ENCODE data around the gene NRAP. TPM values are rescaled to one million over a fixed set of nuclear protein-coding genes. Genes with fewer than 3 reads are reported as not detected.

Gene NRAP
- total and polyA plus RNA-seq, 7 experiments from 2014 or later = not detected

DNA sequence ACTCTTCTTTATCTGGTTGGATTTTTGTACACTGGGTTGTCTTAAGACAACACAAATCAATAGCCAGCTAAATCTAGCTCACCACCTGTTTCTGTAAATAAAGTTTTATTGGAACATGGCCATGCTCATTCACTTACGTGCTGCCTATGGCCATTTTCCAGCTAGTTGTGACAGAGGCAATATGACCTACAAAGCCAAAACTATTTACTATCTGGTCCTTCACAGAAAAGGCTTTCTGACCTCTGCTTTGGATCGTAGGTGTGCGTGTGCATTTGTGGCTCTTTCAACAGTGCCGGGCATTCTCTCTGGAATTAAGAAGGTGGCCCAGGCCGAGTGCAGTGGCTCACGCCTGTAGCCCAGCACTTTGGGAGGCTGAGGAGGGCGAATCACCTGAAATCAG lies 45.5 kb downstream of the NRAP start:
- Histone ChIP-seq H3K9me3 (ENCODE audit: control insufficient read depth in 2 of 3, low read length in 3 of 3) (no peaks in the 10 kb centered on the region), H3K4me3 (ENCODE audit: low read length) (no peak overlapping the region), H3K27ac (ENCODE audit: low read depth, low read length) (no peak overlapping the region), H3K27me3 (ENCODE audit: control insufficient read depth in 2 of 2, insufficient read depth in 2 of 2, low read length in 2 of 2) (peaks cover 0 to 3% of the 10 kb centered on the region in 2 donors), H3K36me3 (ENCODE audit: control insufficient read depth in 2 of 3, insufficient read depth in 3 of 3, low read length in 3 of 3) (no peaks in the 10 kb centered on the region), H3K4me1 (ENCODE audit: control insufficient read depth in 2 of 2, insufficient read depth in 2 of 2, low read length in 2 of 2) (no peaks in the 10 kb centered on the region)
- Mint-ChIP-seq H3K4me3 (no peak overlapping the region), H3K27me3 (peaks cover 32 to 63% (median 50%) of the 10 kb centered on the region in 5 donors), H3K4me1 (no peaks in the 10 kb centered on the region), H3K27ac (no peak overlapping the region), H3K36me3 (no peaks in the 10 kb centered on the region), H3K9me3 (peaks cover 0 to 2% (median 0%) of the 10 kb centered on the region in 11 donors)
- DNase-seq = no peak
- intact Hi-C loops (cut with micrococcal nuclease) = no loop called here
- ATAC-seq = no peak
- POLR2A ChIA-PET = no interaction called here
- CTCF ChIA-PET = no interaction called here

DNA sequence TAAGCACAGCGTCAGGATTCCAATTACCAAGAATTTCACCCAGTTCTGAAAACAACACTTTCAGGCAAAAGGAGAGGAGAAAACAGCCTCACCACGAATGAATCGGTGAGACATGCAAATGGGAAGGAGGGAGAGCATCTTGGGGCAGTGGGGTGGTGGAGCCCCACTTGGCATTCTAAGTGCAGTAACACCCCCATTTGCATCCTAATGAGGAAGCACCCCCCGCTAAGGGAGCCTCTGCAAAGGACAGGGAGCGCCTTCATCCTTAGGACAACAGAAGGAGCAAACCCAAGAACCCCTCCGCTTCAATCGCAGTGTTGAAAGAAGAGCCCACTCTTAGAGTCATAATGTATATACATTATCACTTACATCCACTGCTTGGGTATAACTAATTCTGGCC lies 46.8 kb downstream of the NRAP start:
- ATAC-seq = no peak
- peaks cover 0 to 2% (median 0%) of the 10 kb centered on the region in 11 donors for H3K9me3 Mint-ChIP-seq
- Histone ChIP-seq H3K4me1 (ENCODE audit: control insufficient read depth in 2 of 2, insufficient read depth in 2 of 2, low read length in 2 of 2) (no peaks in the 10 kb centered on the region), H3K36me3 (ENCODE audit: control insufficient read depth in 2 of 3, insufficient read depth in 3 of 3, low read length in 3 of 3) (no peaks in the 10 kb centered on the region), H3K27ac (ENCODE audit: low read depth, low read length) (no peak overlapping the region), H3K4me3 (ENCODE audit: low read length) (no peak overlapping the region), H3K9me3 (ENCODE audit: control insufficient read depth in 2 of 3, low read length in 3 of 3) (no peaks in the 10 kb centered on the region), H3K27me3 (ENCODE audit: control insufficient read depth in 2 of 2, insufficient read depth in 2 of 2, low read length in 2 of 2) (no peaks in the 10 kb centered on the region)
- H3K36me3 Mint-ChIP-seq = no peaks in the 10 kb centered on the region
- ChIA-PET CTCF (no interaction called here), POLR2A (no interaction called here)
- H3K4me1 Mint-ChIP-seq = no peaks in the 10 kb centered on the region
- intact Hi-C loops (cut with micrococcal nuclease) = no loop called here
- H3K27me3 Mint-ChIP-seq = peaks cover 32 to 71% (median 51%) of the 10 kb centered on the region in 5 donors
- H3K27ac Mint-ChIP-seq = no peak overlapping the region
- H3K4me3 Mint-ChIP-seq = no peak overlapping the region
- no peak for DNase-seq

DNA sequence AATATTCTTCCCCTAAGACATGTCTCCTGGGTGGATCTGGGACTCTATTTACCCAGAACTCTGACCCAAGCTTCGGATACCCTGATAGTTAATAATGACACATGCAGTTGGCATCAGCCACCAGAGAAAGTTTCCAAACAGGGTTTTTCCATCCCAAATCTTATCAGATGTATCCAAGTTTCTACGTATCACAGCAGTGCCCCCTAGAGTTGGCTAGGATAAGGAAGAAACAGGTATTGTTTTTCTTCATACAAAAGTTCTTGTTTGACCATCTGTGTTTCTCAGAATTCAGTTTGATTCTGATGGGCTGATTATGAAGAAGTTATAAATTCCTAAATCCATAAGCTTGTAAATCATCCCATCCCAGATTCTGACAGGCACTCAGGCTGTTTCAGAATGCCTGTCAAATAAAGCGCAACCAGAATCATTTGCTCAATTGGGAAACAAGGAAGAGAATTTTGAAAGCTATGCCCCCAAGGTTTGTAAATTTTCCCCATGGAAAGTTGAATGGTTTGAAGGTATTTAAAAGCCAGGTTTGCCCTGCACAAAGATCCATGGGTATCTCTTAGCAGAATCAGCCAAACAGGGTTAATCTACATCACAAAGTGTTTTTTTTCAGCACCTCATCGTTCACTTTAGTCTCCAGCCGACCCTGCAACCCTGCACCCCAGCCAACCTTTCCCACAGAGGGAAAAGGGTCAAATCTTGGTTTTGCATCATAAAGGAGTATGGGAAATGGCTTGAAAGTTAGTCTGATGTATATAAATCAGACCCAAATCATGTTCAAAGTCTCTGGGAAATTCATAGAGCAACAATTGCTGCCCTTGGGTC lies 47.4 kb downstream of the NRAP start:
- ATAC-seq (no peak), DNase-seq (no peak)
- no peak overlapping the region for H3K4me3 Mint-ChIP-seq
- H3K4me1 ChIP-seq (ENCODE audit: control insufficient read depth in 2 of 2, insufficient read depth in 2 of 2, low read length in 2 of 2) = no peaks in the 10 kb centered on the region
- ChIA-PET CTCF (no interaction called here), POLR2A (no interaction called here)
- H3K27me3 ChIP-seq (ENCODE audit: control insufficient read depth in 2 of 2, insufficient read depth in 2 of 2, low read length in 2 of 2) = no peaks in the 10 kb centered on the region
- no peak overlapping the region for H3K27ac Mint-ChIP-seq
- no peaks in the 10 kb centered on the region for H3K9me3 ChIP-seq (ENCODE audit: control insufficient read depth in 2 of 3, low read length in 3 of 3)
- H3K27me3 Mint-ChIP-seq = peaks cover 32 to 71% (median 51%) of the 10 kb centered on the region in 5 donors
- H3K27ac ChIP-seq (ENCODE audit: low read depth, low read length) = no peak overlapping the region
- peaks cover 0 to 2% (median 0%) of the 10 kb centered on the region in 11 donors for H3K9me3 Mint-ChIP-seq
- H3K4me1 Mint-ChIP-seq = no peaks in the 10 kb centered on the region
- H3K4me3 ChIP-seq (ENCODE audit: low read length) = no peak overlapping the region
- intact Hi-C loops (cut with micrococcal nuclease) = no loop called here
- no peaks in the 10 kb centered on the region for H3K36me3 ChIP-seq (ENCODE audit: control insufficient read depth in 2 of 3, insufficient read depth in 3 of 3, low read length in 3 of 3)
- H3K36me3 Mint-ChIP-seq = no peaks in the 10 kb centered on the region

DNA sequence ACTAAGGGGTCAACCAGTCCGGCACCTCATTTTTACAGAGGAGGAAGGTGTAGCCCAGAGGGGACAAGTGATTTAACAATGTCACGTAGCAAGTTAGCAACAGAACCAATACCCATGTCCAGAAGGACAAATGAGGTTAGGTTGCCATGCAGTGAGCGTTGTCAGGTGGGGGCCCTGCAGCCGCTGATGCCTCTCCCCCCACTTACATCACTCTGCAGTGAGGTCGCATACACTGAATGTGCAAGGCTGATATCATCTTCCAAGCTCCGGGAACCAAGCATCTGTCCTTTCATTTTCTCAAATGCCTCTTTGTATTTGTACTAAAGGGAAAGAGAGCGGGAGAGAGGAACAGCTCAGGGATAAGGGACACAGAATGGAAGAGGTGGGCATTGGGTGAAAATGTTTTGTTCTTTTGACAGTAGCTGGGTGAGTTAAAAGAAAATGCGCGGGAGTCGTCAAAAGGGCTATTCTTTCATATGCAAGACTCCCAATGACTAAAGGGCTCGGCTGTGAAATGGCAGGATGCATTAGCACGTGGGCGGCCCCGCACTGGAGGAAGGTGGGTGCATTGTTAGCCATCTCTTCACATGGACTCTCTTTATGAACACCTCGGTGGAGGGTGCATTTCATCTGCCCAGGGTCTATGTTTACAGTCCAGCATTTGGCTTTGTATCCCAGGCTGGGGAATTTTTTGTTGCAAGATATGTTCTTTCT lies 49.7 kb downstream of the NRAP start:
- ATAC-seq (no peak), DNase-seq (no peak)
- Histone ChIP-seq H3K36me3 (ENCODE audit: control insufficient read depth in 2 of 3, insufficient read depth in 3 of 3, low read length in 3 of 3) (no peaks in the 10 kb centered on the region), H3K4me1 (ENCODE audit: control insufficient read depth in 2 of 2, insufficient read depth in 2 of 2, low read length in 2 of 2) (no peaks in the 10 kb centered on the region), H3K27me3 (ENCODE audit: control insufficient read depth in 2 of 2, insufficient read depth in 2 of 2, low read length in 2 of 2) (no peaks in the 10 kb centered on the region), H3K4me3 (ENCODE audit: low read length) (no peak overlapping the region), H3K27ac (ENCODE audit: low read depth, low read length) (no peak overlapping the region), H3K9me3 (ENCODE audit: control insufficient read depth in 2 of 3, low read length in 3 of 3) (no peaks in the 10 kb centered on the region)
- H3K27me3 Mint-ChIP-seq = peaks cover 34 to 56% (median 37%) of the 10 kb centered on the region in 5 donors
- H3K4me1 Mint-ChIP-seq = no peaks in the 10 kb centered on the region
- H3K36me3 Mint-ChIP-seq = no peaks in the 10 kb centered on the region
- H3K27ac Mint-ChIP-seq = no peak overlapping the region
- H3K4me3 Mint-ChIP-seq = no peak overlapping the region
- CTCF ChIA-PET = no interaction called here
- POLR2A ChIA-PET = no interaction called here
- peaks cover 0 to 2% (median 0%) of the 10 kb centered on the region in 11 donors for H3K9me3 Mint-ChIP-seq
- intact Hi-C loops (cut with micrococcal nuclease) = no loop called here

DNA sequence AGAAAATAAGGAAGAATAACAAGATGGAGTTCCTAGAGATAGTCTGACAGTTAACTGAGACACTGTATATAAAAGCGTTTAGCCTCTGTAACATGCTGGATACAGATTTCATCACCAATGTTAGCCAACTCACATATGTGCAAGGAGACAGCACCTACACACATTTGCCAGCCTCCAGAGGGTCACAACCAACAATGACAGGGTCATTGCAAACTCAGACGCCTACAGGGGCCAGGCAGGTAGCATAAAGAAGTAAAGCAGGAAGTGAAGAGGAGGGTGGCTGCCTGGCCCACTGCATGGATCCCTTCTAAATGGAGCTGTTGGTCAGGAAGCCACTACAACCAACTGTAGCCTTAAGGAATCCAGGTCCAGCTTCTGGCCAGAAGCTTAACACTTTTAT lies 50.4 kb downstream of the NRAP start:
- Histone ChIP-seq H3K36me3 (ENCODE audit: control insufficient read depth in 2 of 3, insufficient read depth in 3 of 3, low read length in 3 of 3) (no peaks in the 10 kb centered on the region), H3K4me3 (ENCODE audit: low read length) (no peak overlapping the region), H3K27ac (ENCODE audit: low read depth, low read length) (no peak overlapping the region), H3K9me3 (ENCODE audit: control insufficient read depth in 2 of 3, low read length in 3 of 3) (no peaks in the 10 kb centered on the region), H3K27me3 (ENCODE audit: control insufficient read depth in 2 of 2, insufficient read depth in 2 of 2, low read length in 2 of 2) (no peaks in the 10 kb centered on the region), H3K4me1 (ENCODE audit: control insufficient read depth in 2 of 2, insufficient read depth in 2 of 2, low read length in 2 of 2) (no peaks in the 10 kb centered on the region)
- ChIA-PET CTCF (no interaction called here), POLR2A (no interaction called here)
- ATAC-seq (no peak), DNase-seq (no peak)
- Mint-ChIP-seq H3K4me3 (no peak overlapping the region), H3K27me3 (peaks cover 30 to 52% (median 37%) of the 10 kb centered on the region in 5 donors), H3K27ac (no peak overlapping the region), H3K9me3 (peaks cover 0 to 2% (median 0%) of the 10 kb centered on the region in 11 donors), H3K4me1 (no peaks in the 10 kb centered on the region), H3K36me3 (no peaks in the 10 kb centered on the region)
- intact Hi-C loops (cut with micrococcal nuclease) = no loop called here

DNA sequence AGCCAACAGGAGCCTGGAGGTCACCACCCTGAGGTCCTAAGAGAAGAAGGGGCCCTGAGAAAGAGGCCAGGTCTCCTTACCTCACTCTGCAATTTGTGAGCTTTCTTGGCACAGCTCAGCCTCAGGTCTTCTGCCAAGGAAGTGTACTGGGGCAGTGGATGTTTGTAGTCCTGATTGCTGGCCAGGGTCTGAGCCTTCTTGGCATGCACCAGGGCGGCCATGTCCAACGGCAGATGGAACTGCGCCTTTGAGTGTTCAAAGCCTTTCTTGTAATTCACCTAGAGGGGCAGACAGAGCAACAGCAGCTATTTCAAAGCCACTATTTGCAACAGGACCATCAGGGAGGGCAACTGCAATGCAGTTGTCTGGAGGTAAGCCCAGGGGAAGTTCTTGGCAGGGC lies 51.7 kb downstream of the NRAP start:
- intact Hi-C loops (cut with micrococcal nuclease) = no loop called here
- no peak overlapping the region for H3K4me3 Mint-ChIP-seq
- H3K27ac ChIP-seq (ENCODE audit: low read depth, low read length) = no peak overlapping the region

More for the DNA sequence above, 51.7 kb downstream of the NRAP start:
- Mint-ChIP-seq H3K27me3 (peaks cover 23 to 42% (median 29%) of the 10 kb centered on the region in 5 donors), H3K36me3 (no peaks in the 10 kb centered on the region), H3K27ac (no peak overlapping the region), H3K4me1 (no peaks in the 10 kb centered on the region), H3K9me3 (peaks cover 0 to 2% (median 0%) of the 10 kb centered on the region in 11 donors)
- ChIA-PET POLR2A (no interaction called here), CTCF (no interaction called here)
- DNase-seq = no peak
- Histone ChIP-seq H3K4me3 (ENCODE audit: low read length) (no peak overlapping the region), H3K27me3 (ENCODE audit: control insufficient read depth in 2 of 2, insufficient read depth in 2 of 2, low read length in 2 of 2) (no peaks in the 10 kb centered on the region), H3K9me3 (ENCODE audit: control insufficient read depth in 2 of 3, low read length in 3 of 3) (no peaks in the 10 kb centered on the region), H3K4me1 (ENCODE audit: control insufficient read depth in 2 of 2, insufficient read depth in 2 of 2, low read length in 2 of 2) (no peaks in the 10 kb centered on the region), H3K36me3 (ENCODE audit: control insufficient read depth in 2 of 3, insufficient read depth in 3 of 3, low read length in 3 of 3) (no peaks in the 10 kb centered on the region)
- no peak for ATAC-seq

Measured in naive thymus-derived CD4-positive, alpha-beta T cell (primary cell).